ENCODE measurements around the gene HEYL.

- TF ChIP-seq, protein P1, sequence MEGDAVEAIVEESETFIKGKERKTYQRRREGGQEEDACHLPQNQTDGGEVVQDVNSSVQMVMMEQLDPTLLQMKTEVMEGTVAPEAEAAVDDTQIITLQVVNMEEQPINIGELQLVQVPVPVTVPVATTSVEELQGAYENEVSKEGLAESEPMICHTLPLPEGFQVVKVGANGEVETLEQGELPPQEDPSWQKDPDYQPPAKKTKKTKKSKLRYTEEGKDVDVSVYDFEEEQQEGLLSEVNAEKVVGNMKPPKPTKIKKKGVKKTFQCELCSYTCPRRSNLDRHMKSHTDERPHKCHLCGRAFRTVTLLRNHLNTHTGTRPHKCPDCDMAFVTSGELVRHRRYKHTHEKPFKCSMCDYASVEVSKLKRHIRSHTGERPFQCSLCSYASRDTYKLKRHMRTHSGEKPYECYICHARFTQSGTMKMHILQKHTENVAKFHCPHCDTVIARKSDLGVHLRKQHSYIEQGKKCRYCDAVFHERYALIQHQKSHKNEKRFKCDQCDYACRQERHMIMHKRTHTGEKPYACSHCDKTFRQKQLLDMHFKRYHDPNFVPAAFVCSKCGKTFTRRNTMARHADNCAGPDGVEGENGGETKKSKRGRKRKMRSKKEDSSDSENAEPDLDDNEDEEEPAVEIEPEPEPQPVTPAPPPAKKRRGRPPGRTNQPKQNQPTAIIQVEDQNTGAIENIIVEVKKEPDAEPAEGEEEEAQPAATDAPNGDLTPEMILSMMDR (IDR thresholded peaks at IDR 0.05), result no peak
- TF ChIP-seq POLR2A (IDR thresholded peaks at IDR 0.05), result no peak
- TF ChIP-seq POLR2AphosphoS5 (IDR thresholded peaks at IDR 0.05), result no peak
Observed at GRCh38 chr1:39647247-39647646, 7.8 kb upstream of the HEYL start.
